Measurements from ENCODE around the gene ASTN2. TPM values are rescaled to one million over a fixed set of nuclear protein-coding genes. Genes with fewer than 3 reads are reported as not detected.

ASTN2 gene
- total and polyA plus RNA-seq, 4 donors: 0.57 to 2.9 (median 1.4) TPM

DNA sequence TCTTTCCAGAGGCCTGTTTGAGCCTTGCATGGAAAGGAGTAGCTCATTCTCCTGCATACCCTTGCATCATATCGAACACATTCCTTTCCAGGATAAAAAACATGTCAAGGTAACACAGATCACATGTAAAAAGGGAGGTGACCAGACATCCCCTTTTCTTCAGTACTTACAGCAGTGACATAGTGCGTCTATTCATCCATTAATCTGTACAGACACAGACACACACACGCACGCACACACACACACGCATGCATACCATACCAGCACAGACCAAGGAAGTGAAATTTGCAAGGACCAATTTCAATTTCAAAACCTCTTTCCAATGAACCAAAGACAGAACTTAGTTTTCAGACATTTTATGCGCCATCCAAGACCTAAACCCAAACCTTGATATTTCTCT, 1005.2 kb downstream of the ASTN2 start:
- H3K4me3 ChIP-seq (ENCODE audit: low read depth in 1 of 3, low read length in 3 of 3): no peak overlapping the region
- DNase-seq (ENCODE audit: low spot score): no peak
- no peak for TF ChIP-seq RAD21 (IDR thresholded peaks at IDR 0.05)
- no peak overlapping the region for H3K27ac ChIP-seq (ENCODE audit: low read depth in 1 of 2, low read length in 2 of 2)
- no peak overlapping the region for H3K9ac ChIP-seq (ENCODE audit: low read depth in 1 of 2, low read length in 2 of 2)
- 89% methylated on average over 6 of the region's 6 CpGs for WGBS
- no peaks in the 10 kb centered on the region for H3K27me3 ChIP-seq (ENCODE audit: control insufficient read depth in 4 of 4, insufficient read depth in 4 of 4, low read length in 3 of 4)
- no peaks in the 10 kb centered on the region for H3K4me1 ChIP-seq (ENCODE audit: control insufficient read depth in 4 of 4, insufficient read depth in 4 of 4, low read length in 3 of 4)
- H3K36me3 ChIP-seq (ENCODE audit: control insufficient read depth in 4 of 4, insufficient read depth in 3 of 4, low read depth in 1 of 4, low read length in 3 of 4): no peaks in the 10 kb centered on the region
- no peaks in the 10 kb centered on the region for H3K9me3 ChIP-seq (ENCODE audit: control insufficient read depth in 4 of 4, low read length in 3 of 4)

DNA sequence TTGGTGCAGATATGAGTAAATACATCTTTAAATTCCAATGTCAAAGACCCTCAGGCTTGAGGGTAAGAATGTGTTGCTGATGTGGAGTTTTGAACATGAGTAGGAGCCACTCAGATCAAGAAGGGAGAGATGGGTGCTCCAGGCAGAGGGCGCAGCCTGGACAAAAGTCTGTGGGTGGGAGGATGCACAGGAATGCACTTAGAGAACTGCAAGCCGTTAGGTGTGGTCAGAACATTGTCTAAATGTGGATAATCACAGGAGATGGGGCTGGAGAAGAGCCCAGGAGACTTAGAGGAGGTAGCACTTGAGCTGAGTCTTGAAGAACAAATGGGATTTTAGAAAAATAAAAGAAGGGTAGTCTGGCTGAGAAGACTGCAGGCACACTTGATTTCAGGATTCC, 1005.7 kb downstream of the ASTN2 start:
- Histone ChIP-seq H3K9ac (ENCODE audit: low read depth in 1 of 2, low read length in 2 of 2) (no peak overlapping the region), H3K36me3 (ENCODE audit: control insufficient read depth in 4 of 4, insufficient read depth in 3 of 4, low read depth in 1 of 4, low read length in 3 of 4) (no peaks in the 10 kb centered on the region), H3K4me1 (ENCODE audit: control insufficient read depth in 4 of 4, insufficient read depth in 4 of 4, low read length in 3 of 4) (no peaks in the 10 kb centered on the region), H3K9me3 (ENCODE audit: control insufficient read depth in 4 of 4, low read length in 3 of 4) (no peaks in the 10 kb centered on the region), H3K27me3 (ENCODE audit: control insufficient read depth in 4 of 4, insufficient read depth in 4 of 4, low read length in 3 of 4) (no peaks in the 10 kb centered on the region), H3K4me3 (ENCODE audit: low read depth in 1 of 3, low read length in 3 of 3) (no peak overlapping the region), H3K27ac (ENCODE audit: low read depth in 1 of 2, low read length in 2 of 2) (no peak overlapping the region)
- DNase-seq (ENCODE audit: low spot score): no peak
- WGBS: 93% methylated on average over 2 of the region's 2 CpGs
- TF ChIP-seq RXRA (IDR thresholded peaks at IDR 0.05): no peak
- TF ChIP-seq HNF4G (IDR thresholded peaks at IDR 0.05): no peak
- no peak for TF ChIP-seq TAF1 (conservative IDR thresholded peaks at IDR 0.05)
- TF ChIP-seq, protein P1, sequence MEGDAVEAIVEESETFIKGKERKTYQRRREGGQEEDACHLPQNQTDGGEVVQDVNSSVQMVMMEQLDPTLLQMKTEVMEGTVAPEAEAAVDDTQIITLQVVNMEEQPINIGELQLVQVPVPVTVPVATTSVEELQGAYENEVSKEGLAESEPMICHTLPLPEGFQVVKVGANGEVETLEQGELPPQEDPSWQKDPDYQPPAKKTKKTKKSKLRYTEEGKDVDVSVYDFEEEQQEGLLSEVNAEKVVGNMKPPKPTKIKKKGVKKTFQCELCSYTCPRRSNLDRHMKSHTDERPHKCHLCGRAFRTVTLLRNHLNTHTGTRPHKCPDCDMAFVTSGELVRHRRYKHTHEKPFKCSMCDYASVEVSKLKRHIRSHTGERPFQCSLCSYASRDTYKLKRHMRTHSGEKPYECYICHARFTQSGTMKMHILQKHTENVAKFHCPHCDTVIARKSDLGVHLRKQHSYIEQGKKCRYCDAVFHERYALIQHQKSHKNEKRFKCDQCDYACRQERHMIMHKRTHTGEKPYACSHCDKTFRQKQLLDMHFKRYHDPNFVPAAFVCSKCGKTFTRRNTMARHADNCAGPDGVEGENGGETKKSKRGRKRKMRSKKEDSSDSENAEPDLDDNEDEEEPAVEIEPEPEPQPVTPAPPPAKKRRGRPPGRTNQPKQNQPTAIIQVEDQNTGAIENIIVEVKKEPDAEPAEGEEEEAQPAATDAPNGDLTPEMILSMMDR (IDR thresholded peaks at IDR 0.05; ENCODE audit: low read depth, low read length, missing input control): no peak

DNA sequence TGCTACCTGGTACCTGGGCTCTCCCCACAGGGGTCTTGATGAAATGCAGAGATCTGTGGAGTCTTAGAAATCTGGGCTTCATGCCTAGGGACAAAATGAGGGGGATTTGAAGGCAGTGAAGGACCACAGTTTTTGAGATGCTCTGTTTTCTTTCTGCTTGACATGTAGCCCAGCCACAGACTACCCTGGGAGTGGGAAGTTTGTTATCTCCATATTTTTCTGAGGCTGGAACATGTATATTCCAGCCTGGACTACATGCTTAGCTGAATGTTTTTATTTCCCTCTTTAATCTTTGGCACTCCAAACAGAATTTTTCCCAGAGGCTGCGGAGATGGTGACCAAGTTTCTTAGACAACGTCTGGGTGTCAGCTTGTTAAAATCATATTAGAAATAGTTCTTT, 1008.4 kb downstream of the ASTN2 start:
- 83% methylated on average over 2 of the region's 2 CpGs for WGBS
- TF ChIP-seq FOXA2 (IDR thresholded peaks at IDR 0.05) (no peak), YY1 (IDR thresholded peaks at IDR 0.05) (no peak), TAF1 (conservative IDR thresholded peaks at IDR 0.05) (no peak), RXRA (IDR thresholded peaks at IDR 0.05) (no peak), FOXA1 (IDR thresholded peaks at IDR 0.05) (no peak), EGR1 (IDR thresholded peaks at IDR 0.05; ENCODE audit: low read depth in 2 of 2) (no peak), GABPA (IDR thresholded peaks at IDR 0.05 in 1 of 2, conservative IDR thresholded peaks at IDR 0.05 in 1 of 2) (no peak), SP1 (IDR thresholded peaks at IDR 0.05) (no peak)
- TF ChIP-seq, protein P2, sequence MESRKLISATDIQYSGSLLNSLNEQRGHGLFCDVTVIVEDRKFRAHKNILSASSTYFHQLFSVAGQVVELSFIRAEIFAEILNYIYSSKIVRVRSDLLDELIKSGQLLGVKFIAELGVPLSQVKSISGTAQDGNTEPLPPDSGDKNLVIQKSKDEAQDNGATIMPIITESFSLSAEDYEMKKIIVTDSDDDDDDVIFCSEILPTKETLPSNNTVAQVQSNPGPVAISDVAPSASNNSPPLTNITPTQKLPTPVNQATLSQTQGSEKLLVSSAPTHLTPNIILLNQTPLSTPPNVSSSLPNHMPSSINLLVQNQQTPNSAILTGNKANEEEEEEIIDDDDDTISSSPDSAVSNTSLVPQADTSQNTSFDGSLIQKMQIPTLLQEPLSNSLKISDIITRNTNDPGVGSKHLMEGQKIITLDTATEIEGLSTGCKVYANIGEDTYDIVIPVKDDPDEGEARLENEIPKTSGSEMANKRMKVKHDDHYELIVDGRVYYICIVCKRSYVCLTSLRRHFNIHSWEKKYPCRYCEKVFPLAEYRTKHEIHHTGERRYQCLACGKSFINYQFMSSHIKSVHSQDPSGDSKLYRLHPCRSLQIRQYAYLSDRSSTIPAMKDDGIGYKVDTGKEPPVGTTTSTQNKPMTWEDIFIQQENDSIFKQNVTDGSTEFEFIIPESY (IDR thresholded peaks at IDR 0.05): no peak
- TF ChIP-seq, protein P3, sequence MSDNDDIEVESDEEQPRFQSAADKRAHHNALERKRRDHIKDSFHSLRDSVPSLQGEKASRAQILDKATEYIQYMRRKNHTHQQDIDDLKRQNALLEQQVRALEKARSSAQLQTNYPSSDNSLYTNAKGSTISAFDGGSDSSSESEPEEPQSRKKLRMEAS (IDR thresholded peaks at IDR 0.05): no peak
- TF ChIP-seq, protein P1 (IDR thresholded peaks at IDR 0.05; ENCODE audit: low read depth, low read length, missing input control): no peak
- TF ChIP-seq, protein P4, sequence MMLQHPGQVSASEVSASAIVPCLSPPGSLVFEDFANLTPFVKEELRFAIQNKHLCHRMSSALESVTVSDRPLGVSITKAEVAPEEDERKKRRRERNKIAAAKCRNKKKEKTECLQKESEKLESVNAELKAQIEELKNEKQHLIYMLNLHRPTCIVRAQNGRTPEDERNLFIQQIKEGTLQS (IDR thresholded peaks at IDR 0.05): no peak
- TF ChIP-seq, protein P5, sequence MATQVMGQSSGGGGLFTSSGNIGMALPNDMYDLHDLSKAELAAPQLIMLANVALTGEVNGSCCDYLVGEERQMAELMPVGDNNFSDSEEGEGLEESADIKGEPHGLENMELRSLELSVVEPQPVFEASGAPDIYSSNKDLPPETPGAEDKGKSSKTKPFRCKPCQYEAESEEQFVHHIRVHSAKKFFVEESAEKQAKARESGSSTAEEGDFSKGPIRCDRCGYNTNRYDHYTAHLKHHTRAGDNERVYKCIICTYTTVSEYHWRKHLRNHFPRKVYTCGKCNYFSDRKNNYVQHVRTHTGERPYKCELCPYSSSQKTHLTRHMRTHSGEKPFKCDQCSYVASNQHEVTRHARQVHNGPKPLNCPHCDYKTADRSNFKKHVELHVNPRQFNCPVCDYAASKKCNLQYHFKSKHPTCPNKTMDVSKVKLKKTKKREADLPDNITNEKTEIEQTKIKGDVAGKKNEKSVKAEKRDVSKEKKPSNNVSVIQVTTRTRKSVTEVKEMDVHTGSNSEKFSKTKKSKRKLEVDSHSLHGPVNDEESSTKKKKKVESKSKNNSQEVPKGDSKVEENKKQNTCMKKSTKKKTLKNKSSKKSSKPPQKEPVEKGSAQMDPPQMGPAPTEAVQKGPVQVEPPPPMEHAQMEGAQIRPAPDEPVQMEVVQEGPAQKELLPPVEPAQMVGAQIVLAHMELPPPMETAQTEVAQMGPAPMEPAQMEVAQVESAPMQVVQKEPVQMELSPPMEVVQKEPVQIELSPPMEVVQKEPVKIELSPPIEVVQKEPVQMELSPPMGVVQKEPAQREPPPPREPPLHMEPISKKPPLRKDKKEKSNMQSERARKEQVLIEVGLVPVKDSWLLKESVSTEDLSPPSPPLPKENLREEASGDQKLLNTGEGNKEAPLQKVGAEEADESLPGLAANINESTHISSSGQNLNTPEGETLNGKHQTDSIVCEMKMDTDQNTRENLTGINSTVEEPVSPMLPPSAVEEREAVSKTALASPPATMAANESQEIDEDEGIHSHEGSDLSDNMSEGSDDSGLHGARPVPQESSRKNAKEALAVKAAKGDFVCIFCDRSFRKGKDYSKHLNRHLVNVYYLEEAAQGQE (IDR thresholded peaks at IDR 0.05): no peak
- Histone ChIP-seq H3K9ac (ENCODE audit: low read depth in 1 of 2, low read length in 2 of 2) (no peak overlapping the region), H3K4me1 (ENCODE audit: control insufficient read depth in 4 of 4, insufficient read depth in 4 of 4, low read length in 3 of 4) (no peaks in the 10 kb centered on the region), H3K27me3 (ENCODE audit: control insufficient read depth in 4 of 4, insufficient read depth in 4 of 4, low read length in 3 of 4) (no peaks in the 10 kb centered on the region), H3K36me3 (ENCODE audit: control insufficient read depth in 4 of 4, insufficient read depth in 3 of 4, low read depth in 1 of 4, low read length in 3 of 4) (no peaks in the 10 kb centered on the region), H3K9me3 (ENCODE audit: control insufficient read depth in 4 of 4, low read length in 3 of 4) (no peaks in the 10 kb centered on the region), H3K27ac (ENCODE audit: low read depth in 1 of 2, low read length in 2 of 2) (no peak overlapping the region), H3K4me3 (ENCODE audit: low read depth in 1 of 3, low read length in 3 of 3) (no peak overlapping the region)
- DNase-seq (ENCODE audit: low spot score): no peak

Data from liver (tissue), 9 donors.